HUDEP-2 (cell line): ENCODE results near the gene MPL.

Experiments used
- DNase-seq, 76 experiments: peaks; one replicate each; lab custom pipeline; 2025; ENCODE audit not compliant: unreplicated experiment in 76 of 76; lab: John Stamatoyannopoulos, UW

The MPL gene

GRCh38 chr1:43321331-43321891, 16.2 kb upstream of the MPL start:
- DNase-seq = peak in 1 of 76 experiments; percentile 12

GRCh38 chr1:43322506-43322905, 15.1 kb upstream of the MPL start:
- no peak for DNase-seq

GRCh38 chr1:43324810-43325209, 12.8 kb upstream of the MPL start:
- DNase-seq = no peak

DNA sequence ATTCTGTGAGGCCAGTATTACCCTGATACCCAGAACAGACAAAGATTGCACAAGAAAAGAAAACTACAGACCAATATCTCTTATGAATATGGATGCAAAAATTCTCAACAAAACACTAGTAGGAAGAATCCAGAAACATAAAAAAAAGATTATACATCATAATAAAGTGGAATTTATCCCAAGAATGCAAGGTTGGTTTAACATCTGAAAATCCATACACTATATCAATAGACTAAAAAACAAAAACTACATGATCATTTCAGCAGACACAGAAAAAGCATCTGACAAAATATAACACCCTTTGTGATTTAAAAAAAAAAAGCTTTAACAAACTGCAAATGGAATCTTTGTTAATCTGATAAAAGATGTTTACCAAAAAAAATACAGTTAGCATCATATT, 12.2 kb upstream of the MPL start:
- no peak for DNase-seq

GRCh38 chr1:43327549-43328292, 9.9 kb upstream of the MPL start:
- no peak for DNase-seq

DNA sequence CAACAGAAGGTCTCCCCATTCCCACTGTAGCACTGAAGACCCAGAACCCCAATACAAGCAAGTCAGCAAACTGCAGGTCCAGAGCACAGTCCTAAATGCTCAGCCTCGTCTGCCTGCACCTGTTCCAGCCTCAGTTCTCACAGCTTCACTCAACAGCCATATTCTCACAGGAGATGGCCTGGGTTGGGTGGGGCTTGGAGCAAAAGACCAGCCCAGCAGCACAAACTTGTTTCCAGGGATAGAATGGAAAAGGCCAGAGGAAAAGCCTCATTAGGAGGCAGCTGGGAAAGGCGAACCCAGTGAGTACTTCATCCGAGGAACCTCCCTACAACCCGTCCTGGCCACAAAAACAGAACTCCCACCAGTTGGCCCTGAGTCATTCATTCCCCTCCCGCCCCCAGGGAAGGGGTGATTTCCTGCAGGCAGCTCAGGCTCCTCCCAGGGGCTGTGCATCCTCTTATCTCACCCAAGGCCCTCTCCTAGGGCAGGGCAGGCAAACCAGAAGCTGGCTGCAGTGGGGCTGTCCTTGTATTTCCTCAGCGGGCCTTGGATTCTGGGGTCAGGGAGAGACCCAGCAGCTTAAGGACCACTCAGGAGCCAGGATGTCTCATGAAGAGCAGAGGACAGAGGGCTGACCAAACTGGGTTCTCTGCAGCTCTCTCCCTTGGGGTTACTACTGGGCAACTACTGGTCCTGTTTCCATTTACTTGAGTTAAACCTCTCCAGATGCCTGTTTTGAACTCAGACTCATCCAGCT, 7.4 kb upstream of the MPL start:
- DNase-seq = peak in 72 of 76 experiments; percentile 14 to 84 (median 62)

DNA sequence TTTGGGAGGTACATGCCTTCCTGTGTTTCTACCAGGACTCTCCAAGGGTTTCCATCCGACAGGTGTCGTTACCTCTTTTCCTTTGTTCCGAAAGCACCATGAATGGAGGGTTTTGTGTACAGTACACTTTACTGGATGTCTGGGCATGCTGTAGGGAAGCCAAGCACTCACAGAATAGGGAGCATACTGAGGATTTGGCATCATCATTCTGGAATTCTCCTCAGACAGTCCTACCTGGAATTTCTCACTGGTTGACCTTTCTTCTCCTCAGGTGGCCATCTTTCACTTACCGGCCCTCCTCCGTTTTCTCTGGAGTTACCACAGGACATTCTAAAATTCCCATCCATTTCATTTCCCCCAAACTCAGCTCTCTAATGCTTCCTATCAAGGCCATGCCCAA, 5.9 kb upstream of the MPL start:
- DNase-seq = no peak

DNA sequence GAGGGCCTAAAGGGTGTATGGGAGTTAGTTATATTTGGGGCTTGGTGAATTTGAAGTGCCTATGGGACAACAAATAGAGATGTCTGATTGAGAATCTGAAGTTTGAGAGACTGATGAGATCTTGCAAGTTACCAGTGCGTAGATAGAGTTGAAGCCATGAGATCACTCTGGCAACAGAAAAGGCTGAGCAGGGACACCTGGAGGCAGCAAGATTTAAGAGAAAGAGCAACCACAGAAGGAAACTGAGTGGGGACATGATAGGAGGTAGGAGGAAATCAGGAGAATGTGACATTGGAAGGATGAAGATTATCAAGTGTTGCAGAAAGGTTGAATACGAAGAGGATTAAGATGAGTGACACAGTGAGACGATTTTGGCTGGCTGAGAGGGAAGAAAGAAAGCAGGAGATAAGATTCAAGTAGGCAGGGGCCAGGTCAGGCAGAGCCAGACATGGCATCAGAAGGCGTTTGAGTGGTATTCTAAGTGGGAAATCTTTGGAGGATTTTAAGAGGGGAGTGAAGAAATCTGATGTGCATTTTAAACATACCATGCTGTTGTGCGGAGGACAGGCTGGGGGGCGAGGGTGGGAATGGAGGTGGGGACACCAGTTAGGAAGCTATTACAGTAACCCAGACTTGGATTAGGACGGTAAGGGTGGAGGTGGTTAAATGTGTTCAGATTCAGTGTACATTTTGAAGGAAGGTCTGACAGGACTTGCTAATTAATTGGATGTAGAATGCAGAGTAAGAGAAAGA, 3.0 kb upstream of the MPL start:
- no peak for DNase-seq

GRCh38 chr1:43338001-43338400, 383 bp downstream of the MPL start:
- DNase-seq = no peak

GRCh38 chr1:43339584-43340232, 2.1 kb downstream of the MPL start:
- DNase-seq = no peak

DNA sequence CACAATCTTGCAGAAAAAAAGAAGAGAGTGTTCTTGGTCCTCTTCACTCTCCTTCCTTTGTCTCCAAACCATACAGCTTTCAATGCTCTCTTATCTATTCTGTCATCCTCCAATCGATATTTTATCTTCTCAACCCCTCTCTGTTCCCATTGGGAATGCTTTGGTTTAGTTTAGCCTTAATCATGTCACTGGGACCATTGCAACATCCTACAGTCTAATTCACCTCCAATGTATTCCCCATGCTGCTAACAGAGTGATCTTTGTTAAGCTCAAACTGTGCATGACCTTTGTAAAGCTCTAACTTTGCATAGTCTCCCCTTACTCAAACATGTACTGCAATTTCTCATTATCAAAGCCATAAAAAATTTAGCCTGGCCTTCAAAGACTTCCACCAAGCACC, 2.9 kb downstream of the MPL start:
- no peak for DNase-seq

DNA sequence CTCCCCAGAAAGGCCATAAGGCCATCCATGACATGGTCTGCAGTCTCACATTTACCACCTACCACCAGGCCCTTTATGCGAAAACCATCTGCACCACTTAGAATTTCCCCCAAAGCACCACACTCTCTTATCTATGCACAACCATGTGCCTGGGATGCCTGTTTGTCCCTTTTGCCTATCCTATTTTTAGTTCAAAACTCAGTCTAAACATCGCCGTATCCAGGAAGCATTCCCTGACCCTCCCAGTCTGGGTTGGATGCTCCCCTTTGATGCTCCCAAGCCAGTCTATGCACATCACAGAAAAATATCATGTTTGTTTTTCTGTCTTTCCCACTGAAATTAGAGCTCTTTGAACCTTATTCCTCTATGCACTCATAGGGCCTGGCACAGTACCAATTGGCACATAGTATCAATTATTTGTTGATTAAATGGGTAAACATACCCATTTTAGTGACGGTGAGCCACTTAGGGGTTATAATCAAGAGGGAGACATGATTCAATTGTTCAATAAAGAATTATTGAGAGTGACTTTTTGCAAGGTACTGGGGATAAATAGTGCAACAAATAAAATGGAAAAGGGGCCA, 6.7 kb downstream of the MPL start:
- DNase-seq = peak in 47 of 76 experiments; percentile 5 to 78 (median 27)

- DNase-seq = peak in 73 of 76 experiments; percentile 13 to 90 (median 64)
Measured at GRCh38 chr1:43345120-43345519, 7.5 kb downstream of the MPL start.

GRCh38 chr1:43346636-43347035, 9.0 kb downstream of the MPL start:
- DNase-seq = no peak

DNA sequence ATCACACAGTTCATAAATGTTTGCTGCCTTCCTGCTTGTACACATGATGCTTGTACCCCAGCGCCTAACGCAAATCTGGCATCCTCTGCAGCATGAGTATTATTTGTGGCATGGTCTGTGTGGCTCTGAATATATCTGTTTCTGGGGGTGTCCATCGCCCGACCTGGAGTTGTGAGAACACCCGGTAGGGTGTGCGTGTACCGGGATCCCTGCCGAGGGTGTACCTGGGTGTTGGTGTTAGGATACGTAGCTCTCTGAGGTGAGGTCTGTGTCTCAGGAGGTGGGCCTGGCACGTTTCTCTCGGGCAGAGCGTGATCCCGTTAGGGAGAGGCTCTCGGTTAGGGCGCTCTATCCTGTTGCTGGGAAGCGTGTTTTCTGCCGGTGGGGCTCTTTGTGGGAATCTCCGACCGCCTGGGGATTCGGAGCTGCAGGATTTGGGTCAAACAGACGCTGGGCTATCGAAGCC, 10.8 kb downstream of the MPL start:
- DNase-seq = no peak

DNA sequence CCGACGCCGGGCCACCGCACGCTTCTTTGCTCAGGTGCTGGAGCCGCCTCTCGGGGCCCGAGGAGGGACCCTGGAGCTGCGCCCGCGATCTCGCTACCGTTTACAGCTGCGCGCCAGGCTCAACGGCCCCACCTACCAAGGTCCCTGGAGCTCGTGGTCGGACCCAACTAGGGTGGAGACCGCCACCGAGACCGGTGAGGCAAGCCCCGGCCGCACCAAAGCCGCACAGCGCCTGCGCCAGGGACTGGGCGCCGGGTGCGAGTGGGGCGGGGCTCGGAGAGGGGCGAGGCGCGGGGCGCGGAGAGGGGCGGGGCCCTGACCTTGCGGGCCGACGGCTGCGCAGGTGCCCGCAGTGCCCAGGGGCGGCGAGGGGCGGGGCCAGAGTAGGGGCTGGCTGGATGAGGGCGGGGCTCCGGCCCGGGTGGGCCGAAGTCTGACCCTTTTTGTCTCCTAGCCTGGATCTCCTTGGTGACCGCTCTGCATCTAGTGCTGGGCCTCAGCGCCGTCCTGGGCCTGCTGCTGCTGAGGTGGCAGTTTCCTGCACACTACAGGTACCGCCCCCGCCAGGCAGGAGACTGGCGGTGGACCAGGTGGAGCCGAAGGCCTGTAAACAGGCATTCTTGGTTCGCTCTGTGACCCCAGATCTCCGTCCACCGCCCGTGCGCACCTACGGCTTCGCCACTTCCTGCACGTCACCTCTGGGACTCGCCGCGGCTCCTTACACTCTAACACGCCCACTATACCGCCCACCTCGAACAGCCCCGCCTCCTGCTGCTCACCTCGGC, 11.4 kb downstream of the MPL start:
- peak in 3 of 76 experiments; percentile 2 to 21 (median 14) for DNase-seq

- no peak for DNase-seq
Measured at GRCh38 chr1:43349594-43350306, 12.1 kb downstream of the MPL start.

- no peak for DNase-seq
Measured at GRCh38 chr1:43350976-43351375, 13.4 kb downstream of the MPL start.
